GM18951 (cell line): Measurements from ENCODE around the gene CTNNA1.
"Not testable (repeated sequence)": the region's sequence is repeated elsewhere in the genome, so short reads cannot be mapped to it uniquely, and the experiment has no call there.

Source experiments
- POLR2A ChIP-seq: IDR thresholded peaks from 4 replicates; pipeline ENCODE4 v1.6.1; 2011; ENCODE audit warnings: mild to moderate bottlenecking; ENCODE audit not compliant: insufficient read length, insufficient read depth; ENCODE audit errors: extremely low read depth
- in situ Hi-C: fragments of 300-500 bp; cut with MboI; formaldehyde crosslinking; loops from one replicate; pipeline ENCODE4 v1.12.0; 2022; ENCODE audit warnings: low sequenced_read_pairs, mixed read lengths, inconsistent platforms; ENCODE audit not compliant: unreplicated experiment

The CTNNA1 gene

DNA sequence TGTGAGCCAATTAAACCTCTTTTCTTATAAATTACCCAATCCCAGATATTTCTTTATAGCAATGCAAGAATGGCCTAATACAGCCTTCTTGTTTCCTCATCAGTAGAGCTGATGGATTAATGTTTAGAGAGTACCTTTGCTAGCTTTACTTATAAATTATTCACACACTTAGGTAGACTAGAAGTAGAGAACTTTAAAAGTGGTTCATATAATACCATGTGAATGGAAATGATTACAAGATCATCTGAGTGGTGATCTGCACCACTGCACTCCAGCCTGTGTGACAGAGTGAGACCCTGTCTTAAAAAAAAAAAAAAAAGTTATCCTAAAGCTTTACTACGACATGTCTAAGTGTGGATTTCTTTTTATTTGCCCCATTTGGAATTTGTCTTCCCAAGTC, 145.1 kb downstream of the CTNNA1 start:
- TF ChIP-seq POLR2A, result no peak
- in situ Hi-C loops, result no loop called here

DNA sequence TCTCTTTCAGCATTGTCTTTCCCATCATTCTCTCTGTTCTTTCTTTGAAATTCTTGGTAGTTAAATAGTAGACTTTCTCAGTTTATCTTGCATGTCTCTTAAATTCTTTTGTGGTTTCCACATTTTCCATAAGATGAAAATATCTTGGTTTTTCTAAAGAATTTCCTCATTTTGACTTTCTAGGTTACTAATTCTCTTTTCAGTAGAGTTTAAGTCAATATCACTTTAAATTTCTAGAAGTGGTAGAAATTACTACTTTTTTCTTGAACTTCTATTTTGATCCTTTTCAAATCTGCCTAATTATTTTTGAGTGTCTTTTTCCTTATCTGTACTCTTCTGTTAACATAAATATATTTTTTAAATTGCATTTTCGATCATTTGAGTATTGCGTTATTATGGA, 145.5 kb downstream of the CTNNA1 start:
- TF ChIP-seq POLR2A, result no peak
- in situ Hi-C loops, result no loop called here

DNA sequence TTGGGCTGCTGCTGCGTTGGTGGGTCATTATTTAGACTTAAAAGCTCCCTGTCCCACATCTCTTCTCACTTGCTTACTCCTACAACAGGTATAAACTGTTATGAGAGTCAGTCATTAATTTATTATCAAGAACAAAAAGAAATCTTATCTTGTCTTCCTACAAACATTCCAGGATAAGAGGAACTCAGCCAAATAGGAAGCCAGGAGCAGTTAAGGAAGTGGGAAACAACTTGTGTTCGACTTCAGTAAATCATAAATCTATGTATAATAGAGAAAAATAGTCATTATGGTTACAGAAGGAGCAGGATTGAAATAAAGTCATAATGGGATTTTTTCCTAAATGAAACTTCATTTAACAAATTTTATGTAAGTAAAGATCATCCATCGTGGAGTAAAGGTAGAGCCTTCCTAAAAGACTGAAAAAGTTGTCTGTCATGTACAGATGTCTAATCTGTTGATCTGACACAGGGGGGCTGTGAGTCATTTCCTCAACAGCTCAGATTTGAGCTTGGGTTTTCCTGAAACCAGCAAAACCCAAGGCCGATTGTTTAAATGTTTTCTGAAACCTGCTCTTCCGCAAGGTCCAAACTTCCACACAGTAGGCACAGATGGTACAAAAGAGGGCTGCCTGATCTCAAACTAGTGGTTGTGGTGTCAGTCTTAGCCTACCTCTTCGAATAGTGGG, 147.2 kb downstream of the CTNNA1 start:
- in situ Hi-C loops, result no loop called here
- TF ChIP-seq POLR2A, result no peak

DNA sequence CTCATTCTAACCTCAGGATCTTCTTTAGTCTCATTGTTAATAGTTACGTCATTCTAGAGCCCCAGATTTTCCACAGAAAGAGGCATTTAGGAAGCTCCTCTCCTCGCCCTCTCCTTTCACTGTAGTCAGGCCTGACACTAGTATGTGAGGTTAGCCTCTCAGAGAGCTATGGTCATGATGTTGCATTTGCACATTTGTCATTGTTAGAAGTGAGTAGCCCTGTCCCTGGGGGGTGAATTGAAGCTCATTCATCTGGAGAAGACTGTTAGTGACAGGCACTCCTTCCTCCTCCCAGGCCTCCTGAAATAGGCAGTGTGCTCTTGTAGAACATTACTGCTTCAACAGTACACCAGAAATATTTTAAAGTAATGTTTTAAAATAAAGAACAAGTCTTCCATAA, 148.5 kb downstream of the CTNNA1 start:
- no peak for TF ChIP-seq POLR2A
- in situ Hi-C loops, result no loop called here

DNA sequence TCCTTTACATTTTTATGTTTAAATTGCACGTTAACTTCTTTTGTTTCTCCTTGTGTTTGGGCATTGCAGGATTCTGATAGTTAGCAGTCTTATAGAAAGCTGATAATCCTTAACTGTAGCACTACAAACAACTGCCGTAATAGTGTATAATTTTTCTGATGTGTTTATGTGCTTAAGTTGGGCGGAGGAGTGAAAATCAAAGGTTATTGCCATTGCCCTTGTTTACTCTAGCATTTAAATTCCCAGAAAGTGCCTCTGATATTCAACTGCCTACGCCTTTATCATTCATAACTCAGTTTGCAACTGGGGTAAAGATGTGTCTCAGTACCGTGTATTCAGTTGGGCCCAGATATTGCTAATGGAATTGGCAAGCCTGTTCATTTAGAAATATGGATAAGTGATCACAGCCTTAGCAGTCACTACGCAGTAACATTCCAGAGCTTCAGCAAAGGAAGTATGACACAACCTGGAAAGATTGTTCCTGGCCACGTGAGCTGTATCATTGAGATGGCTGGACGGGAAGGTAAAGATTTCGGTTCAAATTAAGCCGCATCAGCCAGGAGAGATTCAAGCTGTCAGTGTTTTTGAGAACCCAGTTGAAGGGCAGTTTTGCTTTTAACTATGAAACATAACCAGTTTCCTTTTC, 150.0 kb downstream of the CTNNA1 start:
- TF ChIP-seq POLR2A, result no peak
- in situ Hi-C loops, result no loop called here

DNA sequence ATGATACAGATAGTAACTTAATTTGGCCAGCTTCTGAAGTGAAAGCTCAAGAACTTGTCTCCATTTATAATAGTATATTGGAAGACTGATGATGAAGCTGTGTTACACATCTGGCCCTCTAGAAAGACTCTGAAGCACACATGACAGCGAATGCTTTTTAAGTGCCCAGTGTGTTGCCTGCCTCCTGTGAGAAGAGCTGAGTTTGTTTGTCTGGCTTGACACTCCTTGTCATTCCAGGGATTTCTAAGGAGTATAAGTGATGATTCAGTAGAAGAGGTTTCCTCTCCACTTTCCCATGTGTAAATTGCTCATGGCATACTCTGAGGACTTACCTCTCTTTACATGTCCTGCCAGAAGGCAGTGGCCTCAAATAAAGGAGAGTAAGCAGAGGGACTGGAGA, 152.3 kb downstream of the CTNNA1 start:
- no peak for TF ChIP-seq POLR2A

DNA sequence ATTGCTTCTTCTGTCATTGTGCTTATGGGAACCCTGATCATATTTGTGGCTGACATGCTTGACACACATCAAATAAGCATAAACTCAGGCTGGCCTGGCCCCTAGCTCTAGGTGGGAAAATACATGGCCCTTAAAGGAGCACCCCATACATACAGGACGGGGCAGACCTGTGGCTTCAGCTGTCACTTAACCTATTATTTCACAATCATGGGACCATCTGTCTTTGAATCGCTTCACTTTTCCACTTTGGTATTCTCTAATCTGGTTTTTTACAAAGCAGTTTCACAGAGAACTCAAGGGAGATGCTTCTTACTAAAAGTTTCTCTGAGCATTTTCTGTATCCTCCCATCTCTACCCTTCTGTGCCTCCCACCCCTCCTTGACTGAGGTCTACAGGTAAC, 156.5 kb downstream of the CTNNA1 start:
- in situ Hi-C loops, result no loop called here
- no peak for TF ChIP-seq POLR2A

More for the DNA sequence above, 152.3 kb downstream of the CTNNA1 start:
- in situ Hi-C loops, result no loop called here

DNA sequence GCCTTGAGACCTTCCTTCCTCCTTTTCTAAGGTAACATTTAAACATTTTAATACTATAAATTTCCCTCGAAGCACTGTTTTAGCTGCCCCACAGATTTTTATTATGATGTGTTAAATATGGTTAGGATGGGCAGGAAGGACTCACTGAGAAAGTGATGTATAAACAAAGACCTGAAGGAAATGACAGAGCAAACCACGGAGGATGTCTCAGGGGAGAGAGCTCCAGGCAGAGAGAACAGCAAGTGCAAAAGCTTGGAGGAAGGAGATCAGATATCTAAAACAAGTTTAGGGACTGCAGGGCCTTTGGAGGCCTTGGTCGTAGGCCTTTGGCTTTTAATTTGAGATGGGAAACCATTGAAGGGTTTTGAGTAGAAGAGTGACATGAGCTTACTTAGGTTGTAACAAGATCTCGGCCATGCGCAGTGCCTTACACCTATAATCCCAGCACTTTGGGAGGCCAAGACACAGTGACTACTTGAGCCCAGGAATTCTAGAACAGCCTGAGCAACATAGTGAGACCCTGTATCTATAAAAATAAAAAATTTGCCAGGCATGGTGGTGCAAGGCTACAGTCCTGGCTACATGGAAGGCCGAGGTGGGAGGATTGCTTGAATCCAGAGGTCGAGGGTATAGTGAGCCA, 157.4 kb downstream of the CTNNA1 start:
- no peak for TF ChIP-seq POLR2A
- in situ Hi-C loops, result no loop called here

DNA sequence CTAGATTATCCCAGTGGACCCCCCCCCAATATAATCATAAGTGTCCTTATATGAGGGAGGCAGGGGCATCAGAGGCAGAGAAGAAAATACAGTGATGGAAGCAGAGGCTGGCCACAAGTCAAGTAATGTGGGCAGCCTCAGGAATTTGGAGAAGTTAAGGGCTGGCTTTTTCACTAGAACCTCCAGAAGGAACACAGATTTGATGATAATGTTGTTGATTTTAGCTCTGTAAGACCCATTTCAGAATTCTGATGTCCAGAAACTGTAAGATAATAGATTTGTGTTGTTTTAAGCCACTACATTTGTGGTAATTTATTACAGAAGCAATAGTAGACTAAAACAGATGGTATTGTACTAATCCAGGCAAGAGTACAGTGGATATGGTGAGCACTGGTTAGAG, 158.2 kb downstream of the CTNNA1 start:
- no peak for TF ChIP-seq POLR2A
- in situ Hi-C loops, result no loop called here

DNA sequence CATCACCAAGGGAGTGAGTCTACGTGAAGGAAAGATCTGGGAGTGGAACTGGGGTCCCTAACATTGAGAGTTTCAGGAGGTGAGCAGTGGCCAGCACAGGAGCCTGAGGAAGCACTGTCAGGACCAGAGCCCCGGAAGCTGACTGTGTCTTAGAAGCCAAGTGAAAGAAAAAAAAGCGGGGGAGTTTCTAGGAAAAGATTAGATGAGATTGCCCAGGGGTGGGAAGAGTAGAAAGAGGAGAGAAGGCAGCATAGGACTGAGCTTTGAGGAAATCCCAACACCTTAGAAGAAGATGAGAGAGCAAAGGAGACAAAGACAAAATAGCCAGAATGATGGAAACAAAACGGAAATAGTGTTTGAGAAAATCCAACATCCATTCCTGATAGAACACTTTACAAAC, 158.9 kb downstream of the CTNNA1 start:
- TF ChIP-seq POLR2A, result no peak

DNA sequence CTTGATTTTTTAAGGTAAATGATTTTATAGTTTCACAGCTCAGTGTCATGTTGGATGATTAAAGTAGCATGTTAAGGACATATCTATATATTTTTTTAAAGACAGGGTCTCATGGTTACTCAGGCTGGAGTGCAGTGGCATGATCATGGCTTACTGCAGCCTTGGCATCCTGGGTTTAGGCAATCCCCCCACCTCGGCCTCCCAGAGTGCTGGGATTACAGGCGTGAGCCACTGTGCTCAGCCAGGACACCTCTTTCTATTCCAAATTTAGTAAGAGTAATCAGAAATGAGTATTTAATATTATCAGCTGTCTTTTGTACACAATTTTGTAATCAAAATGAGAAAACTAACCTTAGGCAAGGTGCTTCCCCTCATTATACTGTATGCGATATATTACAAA, 160.5 kb downstream of the CTNNA1 start:
- no peak for TF ChIP-seq POLR2A
- in situ Hi-C loops, result no loop called here

More for the DNA sequence above, 158.9 kb downstream of the CTNNA1 start:
- in situ Hi-C loops, result no loop called here

DNA sequence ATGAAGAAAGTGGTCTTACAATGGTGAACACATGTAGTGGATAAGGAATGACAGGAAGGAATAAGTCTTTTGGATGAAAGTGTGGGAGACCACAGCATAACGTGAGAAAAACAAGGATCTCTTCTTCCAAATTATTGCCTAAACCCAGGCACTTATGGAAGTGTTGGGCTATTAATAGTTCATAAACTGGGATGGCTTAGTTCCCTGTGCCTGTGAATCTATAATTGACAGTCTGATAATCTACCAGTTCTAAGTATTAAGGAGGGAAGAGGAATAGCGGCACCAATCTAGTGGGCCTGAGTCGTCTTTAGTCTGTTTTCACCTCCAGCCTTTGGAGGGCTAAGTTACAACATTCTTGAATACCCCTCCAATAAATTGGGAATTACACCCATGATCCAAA, 161.1 kb downstream of the CTNNA1 start:
- in situ Hi-C loops, result no loop called here
- no peak for TF ChIP-seq POLR2A

DNA sequence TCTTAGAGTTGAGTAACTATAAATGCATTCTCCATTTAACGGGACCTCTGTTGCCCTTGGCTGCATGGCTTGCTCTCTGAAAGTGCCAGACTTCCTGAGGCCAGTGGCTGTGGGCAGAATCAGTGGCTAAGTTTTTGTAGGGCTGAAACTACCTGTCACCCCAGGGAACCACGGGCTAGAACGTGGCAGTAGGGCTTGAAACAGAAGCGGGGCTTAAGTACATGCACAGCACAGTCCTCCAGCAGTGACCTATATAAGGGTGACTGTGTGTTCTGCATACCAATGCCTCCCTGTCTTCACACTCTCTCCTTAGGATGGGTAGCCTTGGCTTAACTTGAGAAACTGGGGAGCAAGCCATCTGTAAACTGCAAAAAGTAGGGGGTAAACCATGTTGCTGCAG, 165.5 kb downstream of the CTNNA1 start:
- in situ Hi-C loops, result no loop called here
- no peak for TF ChIP-seq POLR2A

DNA sequence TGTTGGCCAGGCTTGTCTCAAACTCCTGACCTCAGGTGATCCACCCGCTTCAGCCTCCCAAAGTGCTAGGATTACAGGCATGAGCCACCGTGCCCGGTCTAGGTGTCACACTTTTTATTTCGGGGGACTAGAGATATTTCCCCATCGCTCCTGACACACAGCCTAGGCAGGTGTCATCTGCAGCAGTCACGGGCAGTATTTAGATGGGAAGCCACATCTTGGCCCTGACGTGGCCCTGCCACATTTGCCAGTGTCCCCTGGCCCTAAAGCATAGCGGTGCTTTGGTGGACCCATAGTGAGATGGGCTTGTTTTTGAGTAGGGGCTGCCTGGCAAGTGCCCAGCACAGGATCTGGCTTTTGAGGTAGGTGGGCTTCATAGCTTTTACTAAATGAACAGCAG, 167.0 kb downstream of the CTNNA1 start:
- no peak for TF ChIP-seq POLR2A
- in situ Hi-C loops, result no loop called here

DNA sequence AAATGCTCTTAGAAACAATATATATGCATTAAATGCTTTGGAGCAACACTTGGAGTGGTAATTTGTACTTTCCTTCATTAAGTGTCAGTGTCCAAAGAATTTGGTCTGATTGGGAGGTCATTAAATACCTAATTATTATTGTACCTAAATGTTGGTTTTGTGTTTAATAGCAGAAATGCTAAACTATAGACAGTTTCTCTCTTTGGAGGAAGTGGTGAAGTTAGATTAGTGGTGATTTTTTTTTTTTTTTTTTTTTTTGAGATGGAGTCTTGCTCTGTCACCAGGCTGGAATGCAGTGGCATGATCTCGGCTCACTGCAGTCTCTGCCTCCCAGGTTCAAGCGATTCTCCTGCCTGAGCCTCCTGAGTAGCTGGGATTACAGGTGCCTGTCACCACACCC, 168.1 kb downstream of the CTNNA1 start:
- in situ Hi-C loops, result not testable (repeated sequence)
